Upper lobe of left lung (tissue), 4 donors: ENCODE measurements around the gene RBM15B.

Experiments used
- CTCF ChIP-seq, 6 experiments: fragments of 450-650 bp in 4 of 6; fragments of 200-600 bp in 2 of 6; sonication (generic) in 2 of 6; IDR thresholded peaks; one replicate each; pipeline ENCODE4 v1.5.1; 2016 to 2019; ENCODE audit warnings: antibody characterized with exemption in 6 of 6
- EP300 ChIP-seq, 4 donors: sonication (generic); formaldehyde crosslinking; IDR thresholded peaks; one replicate each; pipeline ENCODE4 v1.5.1; 2017; ENCODE audit warnings: antibody characterized with exemption in 4 of 4, control low read depth in 2 of 4
- POLR2A ChIP-seq, 4 donors: fragments of 450-650 bp; IDR thresholded peaks; one replicate each; pipeline ENCODE4 v1.5.1; 2016 to 2017; ENCODE audit warnings: antibody characterized with exemption in 4 of 4, mild to moderate bottlenecking in 2 of 4

GRCh38 chr3:51384055-51384725 is 6.9 kb upstream of the RBM15B start:
- TF ChIP-seq POLR2A (IDR thresholded peaks at IDR 0.05) (no peak), CTCF (IDR thresholded peaks at IDR 0.05) (no peak), EP300 (IDR thresholded peaks at IDR 0.05) (no peak)
